ENCODE results near the gene BACE1. TPM values are rescaled to one million over a fixed set of nuclear protein-coding genes. Genes with fewer than 3 reads are reported as not detected.
A peak's percentile ranks its signal among the peaks of the same experiment; 100 is the strongest.

Gene BACE1
- total RNA-seq, 1 experiment from 2014 or later, result 9.7 TPM

DNA sequence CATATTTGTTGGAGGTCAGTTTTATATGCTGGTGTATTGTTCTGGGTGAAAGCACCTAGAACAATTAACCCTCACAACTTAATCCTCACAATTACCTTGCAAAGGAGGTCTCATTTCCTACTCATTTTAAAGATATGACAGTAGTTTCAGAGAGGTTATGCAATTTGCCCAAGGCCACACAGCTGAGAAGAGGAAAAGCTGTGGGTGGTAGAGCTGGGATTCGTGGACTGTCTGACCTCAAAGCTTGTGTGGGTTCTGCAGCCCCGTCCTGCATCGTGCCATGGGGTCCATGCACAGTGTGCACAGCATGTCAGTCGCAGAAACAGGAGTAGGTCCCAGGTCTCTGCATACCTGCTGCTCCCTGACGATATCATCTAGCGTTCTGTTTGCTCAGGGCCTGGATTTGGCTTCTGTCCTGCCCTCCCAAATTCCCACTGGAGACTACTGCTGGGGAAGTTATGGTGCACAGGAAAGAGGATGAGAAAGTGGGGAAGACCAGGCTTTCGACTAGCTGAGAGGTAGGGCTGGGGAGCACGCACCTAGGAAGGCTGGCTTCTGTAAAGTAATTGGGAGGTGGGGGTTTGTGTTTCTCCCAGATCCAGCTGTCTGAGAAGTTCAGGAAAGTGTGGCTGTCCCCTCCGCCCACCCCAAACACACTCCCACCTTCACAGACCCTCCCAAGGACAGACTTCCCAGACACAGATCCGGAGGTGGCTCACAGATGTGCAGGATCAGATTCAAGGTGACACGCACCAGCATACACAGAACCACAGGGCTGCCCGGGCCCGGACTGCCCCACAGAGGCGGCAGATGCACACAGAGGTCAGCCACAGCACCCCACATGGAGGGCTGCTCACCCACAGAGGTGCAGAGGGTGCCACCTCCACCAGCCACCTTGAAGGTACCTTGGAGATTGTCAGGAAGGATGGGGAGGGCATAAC lies 2.0 kb downstream of the BACE1 start:
- in situ Hi-C loops (cut with HindIII; ENCODE audit: low sequenced_read_pairs), result no loop called here
- no peak for DNase-seq (ENCODE audit: low spot score)

DNA sequence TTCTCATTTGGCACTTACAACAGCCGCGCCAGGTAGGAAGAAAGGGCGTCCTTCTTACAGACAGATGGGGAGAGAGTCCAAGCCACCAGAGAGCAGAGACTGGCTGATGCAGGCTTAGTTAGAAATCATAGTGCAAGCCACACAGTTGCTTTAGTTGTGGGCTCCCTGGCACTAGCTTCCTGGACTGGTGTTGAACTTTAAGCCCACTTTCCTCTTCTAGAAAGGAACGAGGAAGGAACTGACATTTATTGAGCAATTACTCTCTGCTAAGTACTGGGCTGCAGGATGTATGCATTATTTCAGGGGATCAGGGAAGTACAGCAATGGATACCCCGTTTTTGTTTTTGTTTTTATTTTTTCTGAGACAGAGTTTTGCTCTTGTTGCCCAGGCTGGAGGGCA lies 3.0 kb downstream of the BACE1 start:
- in situ Hi-C loops (cut with HindIII; ENCODE audit: low sequenced_read_pairs), result no loop called here
- DNase-seq (ENCODE audit: low spot score), result no peak

DNA sequence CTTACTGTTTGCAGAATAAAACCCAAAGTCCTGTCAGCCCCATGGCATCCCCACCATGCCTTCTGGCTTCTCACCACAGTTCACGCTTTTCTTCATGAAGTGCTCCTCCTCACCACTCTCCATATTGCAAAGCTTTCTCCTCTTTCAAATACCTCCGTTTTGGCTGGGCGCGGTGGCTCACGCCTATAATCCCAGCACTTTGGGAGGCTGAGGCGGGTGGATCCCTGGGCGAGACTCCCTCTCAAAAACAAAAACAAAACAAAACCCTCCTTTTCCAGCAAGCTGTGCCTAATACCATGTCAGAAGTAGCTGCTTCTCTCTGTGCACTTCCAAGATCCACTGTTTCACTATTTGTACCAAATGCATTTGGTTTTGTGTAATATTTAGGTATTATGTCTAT lies 6.7 kb downstream of the BACE1 start:
- in situ Hi-C loops (cut with HindIII; ENCODE audit: low sequenced_read_pairs), result no loop called here

GRCh38 chr11:117305145-117305544 lies 10.9 kb downstream of the BACE1 start:
- DNase-seq (ENCODE audit: low spot score), result no peak
- in situ Hi-C loops (cut with HindIII; ENCODE audit: low sequenced_read_pairs), result no loop called here

More for the DNA sequence above, 6.7 kb downstream of the BACE1 start:
- no peak for DNase-seq (ENCODE audit: low spot score)

GRCh38 chr11:117303646-117304315 lies 12.3 kb downstream of the BACE1 start:
- DNase-seq (ENCODE audit: low spot score), result no peak
- in situ Hi-C loops (cut with HindIII; ENCODE audit: low sequenced_read_pairs), result no loop called here

DNA sequence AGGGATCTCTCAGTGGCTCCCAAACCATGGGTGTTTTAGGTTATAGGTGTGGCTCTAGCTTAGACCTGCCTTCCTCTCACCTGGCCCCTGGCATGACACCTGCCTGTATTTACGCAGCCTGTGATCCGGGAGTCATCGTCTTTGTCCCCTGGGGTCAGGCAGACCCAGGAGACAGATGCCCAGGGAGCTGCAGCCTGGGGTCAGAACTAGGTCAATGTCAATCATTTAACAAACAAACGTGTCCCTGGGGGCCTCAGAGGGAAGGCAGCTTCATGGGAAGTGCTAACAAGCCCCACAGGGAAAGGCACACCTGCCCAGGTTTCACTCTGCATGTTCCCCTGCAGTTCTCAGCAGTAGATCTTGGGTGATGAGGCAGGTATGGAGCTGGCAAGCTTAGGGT lies 13.0 kb downstream of the BACE1 start:
- in situ Hi-C loops (cut with HindIII; ENCODE audit: low sequenced_read_pairs), result no loop called here
- no peak for DNase-seq (ENCODE audit: low spot score)

- in situ Hi-C loops (cut with HindIII; ENCODE audit: low sequenced_read_pairs), result no loop called here
- no peak for DNase-seq (ENCODE audit: low spot score)
Observed at GRCh38 chr11:117302228-117302627, 13.8 kb downstream of the BACE1 start.

DNA sequence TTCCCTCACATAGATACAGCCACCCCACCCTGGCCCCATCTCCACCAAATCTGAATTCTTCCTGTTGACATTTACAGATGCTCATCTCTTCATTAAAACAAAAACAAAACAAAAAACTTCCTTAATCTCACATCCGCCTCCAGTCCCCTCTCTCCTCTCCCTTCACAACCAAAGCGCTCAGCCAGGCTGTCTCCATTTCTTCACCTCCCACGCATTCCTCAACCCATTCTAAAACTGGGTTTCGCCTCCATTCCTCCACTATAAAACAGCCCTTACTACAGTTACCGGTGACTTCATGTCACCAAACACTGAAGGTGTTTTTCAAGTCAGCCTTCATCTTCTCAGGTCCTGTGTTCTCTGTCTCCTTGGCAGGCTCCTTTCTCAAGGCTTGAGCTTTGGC lies 15.3 kb downstream of the BACE1 start:
- peak; percentile 37 for DNase-seq (ENCODE audit: low spot score)
- in situ Hi-C loops (cut with HindIII; ENCODE audit: low sequenced_read_pairs), result no loop called here

DNA sequence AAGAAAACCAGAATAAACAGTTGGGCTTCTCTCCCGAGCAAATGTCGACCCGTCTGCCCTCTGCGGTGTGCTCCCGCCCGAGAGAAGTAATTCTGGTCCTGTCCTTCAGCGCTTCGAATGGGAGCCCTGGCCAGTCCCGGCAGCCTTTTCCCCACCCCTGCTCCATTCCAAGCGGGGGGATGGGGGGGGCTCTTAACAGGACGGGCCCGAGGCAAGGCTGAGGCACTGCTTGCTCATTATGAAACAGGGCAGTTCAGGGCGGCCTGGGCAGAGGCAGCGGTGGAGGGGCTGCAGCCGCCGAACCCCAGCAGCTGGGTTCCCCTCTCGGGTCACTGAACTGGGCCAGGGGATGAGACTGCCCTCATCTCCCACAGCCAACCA lies 15.8 kb downstream of the BACE1 start:
- peak; percentile 39 for DNase-seq (ENCODE audit: low spot score)
- in situ Hi-C loops (cut with HindIII; ENCODE audit: low sequenced_read_pairs), result no loop called here

GRCh38 chr11:117299351-117300282 lies 16.4 kb downstream of the BACE1 start:
- DNase-seq (ENCODE audit: low spot score), result no peak
- in situ Hi-C loops (cut with HindIII; ENCODE audit: low sequenced_read_pairs), result no loop called here

DNA sequence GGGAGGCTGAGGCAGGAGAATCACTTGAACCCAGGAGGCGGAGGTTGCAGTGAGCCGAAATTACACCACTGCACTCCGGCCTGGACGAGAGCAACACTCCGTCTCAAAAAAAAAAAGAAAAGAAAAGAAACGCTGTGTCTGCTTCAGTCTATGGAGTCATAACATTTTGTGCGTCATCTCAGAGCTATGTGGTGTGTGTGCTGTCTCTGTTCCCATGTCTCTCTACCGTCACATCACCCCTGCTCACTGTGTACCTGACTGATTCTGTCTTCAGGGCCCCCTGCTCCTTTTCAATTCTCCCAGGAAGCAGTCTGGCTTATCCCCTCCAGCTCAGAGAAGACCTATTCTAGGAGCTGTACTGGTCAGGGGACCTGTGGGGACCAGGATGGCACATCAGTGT lies 17.9 kb downstream of the BACE1 start:
- in situ Hi-C loops (cut with HindIII; ENCODE audit: low sequenced_read_pairs), result no loop called here
- no peak for DNase-seq (ENCODE audit: low spot score)

- in situ Hi-C loops (cut with HindIII; ENCODE audit: low sequenced_read_pairs), result no loop called here
- DNase-seq (ENCODE audit: low spot score), result no peak
Observed at GRCh38 chr11:117296881-117297280, 19.2 kb downstream of the BACE1 start.

- no peak for DNase-seq (ENCODE audit: low spot score)
- in situ Hi-C loops (cut with HindIII; ENCODE audit: low sequenced_read_pairs), result no loop called here
Observed at GRCh38 chr11:117295438-117296137, 20.5 kb downstream of the BACE1 start.

DNA sequence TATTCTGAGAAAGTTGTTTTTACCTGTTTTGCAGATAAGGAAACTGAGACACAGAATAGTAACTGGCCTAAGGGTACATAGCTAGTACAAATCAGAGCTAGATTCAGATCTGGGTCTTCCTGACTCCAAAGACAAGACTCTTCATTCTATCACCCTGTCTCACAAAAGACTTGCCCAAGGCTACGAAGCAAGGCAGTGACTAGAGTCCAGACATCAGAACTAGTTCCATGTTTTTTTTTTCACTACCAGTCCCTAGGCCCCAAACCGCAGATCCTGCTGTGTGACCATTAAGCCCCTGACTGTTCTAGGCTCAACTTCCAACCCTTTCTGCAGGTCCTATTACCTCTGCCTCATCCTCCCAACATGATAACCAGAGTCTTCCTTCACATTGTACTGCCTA lies 23.4 kb downstream of the BACE1 start:
- in situ Hi-C loops (cut with HindIII; ENCODE audit: low sequenced_read_pairs), result no loop called here
- DNase-seq (ENCODE audit: low spot score), result no peak

DNA sequence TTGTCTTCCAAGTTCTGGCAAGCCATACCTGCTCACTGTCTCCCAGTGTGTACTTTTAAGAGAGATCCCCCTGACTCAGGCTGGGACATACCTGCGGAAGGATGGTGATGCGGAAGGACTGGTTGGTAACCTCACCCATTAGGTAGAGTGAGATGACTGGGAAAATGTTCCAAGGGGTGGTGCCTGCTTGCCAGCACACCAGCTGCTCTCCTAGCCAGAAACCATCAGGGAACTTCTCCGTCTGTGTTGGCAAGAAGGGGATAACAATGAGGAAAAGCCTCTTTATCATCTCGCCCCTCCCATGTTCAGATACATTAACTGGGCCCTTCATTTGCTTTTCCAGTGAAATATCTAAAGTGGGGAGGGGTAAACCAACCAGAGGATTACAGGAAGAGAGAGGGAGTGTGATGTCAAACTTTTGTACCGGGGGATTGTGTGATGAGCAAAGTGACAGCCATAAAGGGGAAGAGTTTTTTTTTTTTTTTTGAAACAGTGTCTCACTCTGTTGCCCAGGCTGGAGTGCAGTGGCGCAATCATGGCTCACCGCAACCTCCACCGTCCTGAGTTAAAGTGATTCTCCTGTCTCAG lies 25.2 kb downstream of the BACE1 start, which contains the start of gene BACE1-AS:
TSS of gene BACE1-AS (plus strand) at position 538 of the 588 bp plus-strand sequence.
- DNase-seq (ENCODE audit: low spot score), result peak; percentile 57
- in situ Hi-C loops (cut with HindIII; ENCODE audit: low sequenced_read_pairs), result no loop called here

DNA sequence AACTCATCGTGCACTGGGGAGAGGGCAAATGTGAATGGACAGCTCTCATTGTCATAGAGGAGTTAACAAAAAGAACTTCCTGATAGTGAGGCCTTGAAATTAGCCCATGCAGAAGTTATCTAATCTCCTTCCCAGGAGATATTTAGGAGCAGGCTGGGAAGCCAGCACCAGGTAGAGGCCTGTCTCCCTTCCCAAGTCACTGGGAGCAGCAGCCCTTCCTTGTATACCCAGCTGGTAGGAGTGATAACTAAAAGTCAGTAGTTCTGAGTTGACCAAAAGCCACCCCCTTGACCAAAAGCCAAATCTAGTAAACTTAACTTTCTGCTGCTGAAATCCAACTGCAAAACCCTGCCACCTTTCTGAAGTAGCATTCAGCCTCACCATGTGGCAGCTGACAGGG lies 26.3 kb downstream of the BACE1 start:
- in situ Hi-C loops (cut with HindIII; ENCODE audit: low sequenced_read_pairs), result no loop called here
- no peak for DNase-seq (ENCODE audit: low spot score)

- in situ Hi-C loops (cut with HindIII; ENCODE audit: low sequenced_read_pairs), result no loop called here
- DNase-seq (ENCODE audit: low spot score), result no peak
Observed at GRCh38 chr11:117287668-117288067, 28.4 kb downstream of the BACE1 start.

DNA sequence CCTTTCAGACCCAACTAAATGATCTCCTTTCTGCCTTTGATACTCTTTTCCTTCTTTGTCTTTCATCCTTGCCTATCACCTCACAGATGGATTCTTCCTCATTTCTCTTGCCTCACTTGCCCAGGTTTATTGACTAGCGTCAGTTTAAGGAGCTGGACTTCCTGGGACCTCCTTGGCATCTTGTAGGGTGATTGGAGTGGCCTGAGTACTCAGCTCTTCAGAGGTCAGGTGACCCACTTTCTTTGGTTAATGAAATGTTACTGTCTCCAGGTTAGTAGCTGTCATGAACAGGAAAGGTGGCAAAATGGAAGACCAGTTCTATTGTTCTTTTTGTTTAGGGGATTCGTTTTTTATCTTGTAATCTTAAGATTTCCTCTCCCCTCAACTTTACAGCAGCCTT lies 29.5 kb downstream of the BACE1 start:
- no peak for DNase-seq (ENCODE audit: low spot score)
- in situ Hi-C loops (cut with HindIII; ENCODE audit: low sequenced_read_pairs), result no loop called here

GRCh38 chr11:117284053-117284452 lies 32.0 kb downstream of the BACE1 start:
- no peak for DNase-seq (ENCODE audit: low spot score)
- in situ Hi-C loops (cut with HindIII; ENCODE audit: low sequenced_read_pairs), result no loop called here

Measured in G401 (cell line).